Glutamatergic neuron (in vitro differentiated cells): ENCODE data around the gene SRPX2. TPM values are rescaled to one million over a fixed set of nuclear protein-coding genes. Genes with fewer than 3 reads are reported as not detected.
"Not testable (repeated sequence)": the region's sequence is repeated elsewhere in the genome, so short reads cannot be mapped to it uniquely, and the experiment has no call there.

Experiments
- DNase-seq: peaks from one replicate; pipeline ENCODE4 v3.0.0; 2022
- H3K27ac Mint-ChIP-seq: one replicate; pipeline ENCODE4 v1.8.0; 2020; ENCODE audit warnings: mild to moderate bottlenecking, mixed read lengths, inconsistent platforms; ENCODE audit not compliant: unreplicated experiment
- H3K27me3 Mint-ChIP-seq: one replicate; pipeline ENCODE4 v1.8.0; 2020; ENCODE audit warnings: mild to moderate bottlenecking, moderate library complexity, mixed read lengths, inconsistent platforms; ENCODE audit not compliant: unreplicated experiment
- H3K36me3 Mint-ChIP-seq: one replicate; pipeline ENCODE4 v1.8.0; 2020; ENCODE audit warnings: mild to moderate bottlenecking, mixed read lengths, inconsistent platforms; ENCODE audit not compliant: unreplicated experiment
- H3K4me1 Mint-ChIP-seq: one replicate; pipeline ENCODE4 v1.8.0; 2020; ENCODE audit warnings: mild to moderate bottlenecking, low read depth, mixed read lengths, inconsistent platforms; ENCODE audit not compliant: unreplicated experiment
- H3K4me3 Mint-ChIP-seq: one replicate; pipeline ENCODE4 v1.8.0; 2020; ENCODE audit warnings: mild to moderate bottlenecking, mixed read lengths, inconsistent platforms; ENCODE audit not compliant: unreplicated experiment
- H3K9me3 Mint-ChIP-seq: one replicate; pipeline ENCODE4 v1.8.0; 2020; ENCODE audit warnings: mild to moderate bottlenecking, moderate library complexity, mixed read lengths, inconsistent platforms; ENCODE audit not compliant: unreplicated experiment
- total RNA-seq: library from RNA; stranded (reverse); fragmentation: NEBNext Ultra II Directional; extraction: Animal tissue kit (Norgen Biotek cat#: 25700); gene quantifications from one replicate; pipeline ENCODE4 v1.2.1, GENCODE V29; 2021; ENCODE audit not compliant: unreplicated experiment
- TF ChIP-seq, protein P1 (sequence below): fragments of 200-600 bp; sonication (generic); IDR thresholded peaks from one replicate; pipeline ENCODE4 v1.5.0; 2021; ENCODE audit not compliant: partially characterized antibody, unreplicated experiment

Gene SRPX2
- total RNA-seq, 1 donor from 2014 or later: not detected

DNA sequence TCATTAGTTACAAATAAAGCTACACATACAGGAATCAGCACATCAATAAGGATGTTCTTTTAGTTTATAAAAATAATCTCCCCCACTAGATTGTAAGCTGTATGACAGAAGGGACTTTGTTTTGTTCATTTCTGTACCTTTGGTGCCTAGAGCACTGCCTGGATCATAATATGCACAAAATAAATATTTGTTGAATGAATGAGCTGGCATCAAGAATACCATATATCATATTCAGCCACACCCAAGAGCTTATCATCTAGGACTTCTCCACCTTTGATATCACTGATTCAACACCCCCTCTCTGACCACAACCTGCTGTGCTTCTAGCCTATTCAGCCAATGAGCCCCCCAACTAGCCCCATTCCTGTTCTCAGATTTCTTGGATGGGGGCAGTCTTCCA is 77.3 kb downstream of the SRPX2 start:
- H3K4me3 Mint-ChIP-seq: no peak overlapping the region

DNA sequence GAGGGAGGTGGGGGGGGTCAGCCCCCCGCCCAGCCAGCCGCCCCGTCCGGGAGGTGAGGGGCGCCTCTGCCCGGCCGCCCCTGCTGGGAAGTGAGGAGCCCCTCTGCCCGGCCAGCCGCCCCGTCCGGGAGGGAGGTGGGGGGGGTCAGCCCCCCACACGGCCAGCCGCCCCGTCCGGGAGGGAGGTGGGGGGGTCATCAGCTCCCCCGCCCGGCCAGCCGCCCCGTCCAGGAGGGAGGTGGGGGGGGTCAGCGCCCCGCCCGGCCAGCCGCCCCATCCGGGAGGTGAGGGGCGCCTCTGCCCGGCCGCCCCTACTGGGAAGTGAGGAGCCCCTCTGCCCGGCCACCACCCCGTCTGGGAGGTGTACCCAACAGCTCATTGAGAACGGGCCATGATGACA is 80.0 kb downstream of the SRPX2 start:
- not testable (repeated sequence) for DNase-seq, H3K36me3 Mint-ChIP-seq, H3K27ac Mint-ChIP-seq, H3K4me3 Mint-ChIP-seq, H3K27me3 Mint-ChIP-seq, H3K4me1 Mint-ChIP-seq, H3K9me3 Mint-ChIP-seq

More for the DNA sequence above, 77.3 kb downstream of the SRPX2 start:
- DNase-seq: no peak
- Mint-ChIP-seq H3K36me3 (no peaks in the 10 kb centered on the region), H3K27ac (no peak overlapping the region), H3K27me3 (no peaks in the 10 kb centered on the region), H3K9me3 (no peaks in the 10 kb centered on the region), H3K4me1 (peaks cover 7% of the 10 kb centered on the region)
- TF ChIP-seq, protein P1, sequence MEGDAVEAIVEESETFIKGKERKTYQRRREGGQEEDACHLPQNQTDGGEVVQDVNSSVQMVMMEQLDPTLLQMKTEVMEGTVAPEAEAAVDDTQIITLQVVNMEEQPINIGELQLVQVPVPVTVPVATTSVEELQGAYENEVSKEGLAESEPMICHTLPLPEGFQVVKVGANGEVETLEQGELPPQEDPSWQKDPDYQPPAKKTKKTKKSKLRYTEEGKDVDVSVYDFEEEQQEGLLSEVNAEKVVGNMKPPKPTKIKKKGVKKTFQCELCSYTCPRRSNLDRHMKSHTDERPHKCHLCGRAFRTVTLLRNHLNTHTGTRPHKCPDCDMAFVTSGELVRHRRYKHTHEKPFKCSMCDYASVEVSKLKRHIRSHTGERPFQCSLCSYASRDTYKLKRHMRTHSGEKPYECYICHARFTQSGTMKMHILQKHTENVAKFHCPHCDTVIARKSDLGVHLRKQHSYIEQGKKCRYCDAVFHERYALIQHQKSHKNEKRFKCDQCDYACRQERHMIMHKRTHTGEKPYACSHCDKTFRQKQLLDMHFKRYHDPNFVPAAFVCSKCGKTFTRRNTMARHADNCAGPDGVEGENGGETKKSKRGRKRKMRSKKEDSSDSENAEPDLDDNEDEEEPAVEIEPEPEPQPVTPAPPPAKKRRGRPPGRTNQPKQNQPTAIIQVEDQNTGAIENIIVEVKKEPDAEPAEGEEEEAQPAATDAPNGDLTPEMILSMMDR: no peak

Other genes starting within 250 kb of the SRPX2 start
- gene PCDH19, start 233.9 kb upstream of the SRPX2 start, total RNA-seq: 4.1 TPM
- not detected for gene TNMD, start 59.3 kb upstream of the SRPX2 start, total RNA-seq
- gene TSPAN6, start 7.4 kb upstream of the SRPX2 start, total RNA-seq: 25.7 TPM
- 0.25 TPM for gene SYTL4, start 87.9 kb downstream of the SRPX2 start, total RNA-seq
- 17.2 TPM for gene CSTF2, start 176.2 kb downstream of the SRPX2 start, total RNA-seq
- gene NOX1, start 230.2 kb downstream of the SRPX2 start, total RNA-seq: not detected